SK-N-SH treated with all-trans-retinoic acid at 6 μM for 48 hours (cell line): ENCODE measurements around the gene CDKN1A.

ENCODE experiments used
- ATAC-seq: fragments of 200-7000 bp; cut with Tn5 transposase; 3 replicates; pipeline ENCODE4 v1.9.1; 2020; ENCODE audit warnings: mild to moderate bottlenecking, moderate library complexity
- ARNTL ChIP-seq: fragments of 450-650 bp; formaldehyde crosslinking; IDR thresholded peaks from 2 replicates; pipeline ENCODE4 v1.5.0; 2020; ENCODE audit warnings: low read depth, mild to moderate bottlenecking, moderate library complexity, borderline replicate concordance
- BACH2 ChIP-seq: fragments of 250-450 bp; sonication (Bioruptor Pico); IDR thresholded peaks from 2 replicates; pipeline ENCODE4 v1.9.0; 2021; ENCODE audit warnings: mild to moderate bottlenecking, borderline replicate concordance
- CSDC2 ChIP-seq: fragments of 250-450 bp; sonication (Bioruptor Pico); IDR thresholded peaks from 2 replicates; pipeline ENCODE4 v1.5.0; 2020; ENCODE audit warnings: mild to moderate bottlenecking, moderate library complexity
- ESRRG ChIP-seq: fragments of 250-450 bp; sonication (Bioruptor Pico); IDR thresholded peaks from 2 replicates; pipeline ENCODE4 v1.6.1; 2021; ENCODE audit warnings: mild to moderate bottlenecking
- GLIS3 ChIP-seq: fragments of 250-450 bp; sonication (Bioruptor Pico); IDR thresholded peaks from 2 replicates; pipeline ENCODE4 v1.5.0; 2020; ENCODE audit warnings: mild to moderate bottlenecking, moderate library complexity
- ISL1 ChIP-seq: fragments of 250-450 bp; sonication (Bioruptor Pico); IDR thresholded peaks from 2 replicates; pipeline ENCODE4 v2.1.2; 2022; ENCODE audit warnings: mild to moderate bottlenecking, moderate library complexity
- OSR1 ChIP-seq: fragments of 250-450 bp; sonication (Bioruptor Pico); IDR thresholded peaks from 2 replicates; pipeline ENCODE4 v1.8.0; 2022; ENCODE audit warnings: moderate library complexity, mild to moderate bottlenecking, inconsistent platforms
- PPARA ChIP-seq: fragments of 250-450 bp; sonication (Bioruptor Pico); IDR thresholded peaks from 2 replicates; pipeline ENCODE4 v1.5.0; 2020; ENCODE audit warnings: mild to moderate bottlenecking, borderline replicate concordance
- RARB ChIP-seq: fragments of 250-450 bp; sonication (Bioruptor Pico); IDR thresholded peaks from 2 replicates; pipeline ENCODE4 v1.8.0; 2021; ENCODE audit warnings: mild to moderate bottlenecking, moderate library complexity
- SNAI2 ChIP-seq: fragments of 250-450 bp; sonication (Bioruptor Pico); IDR thresholded peaks from 2 replicates; pipeline ENCODE4 v1.5.0; 2020; ENCODE audit warnings: mild to moderate bottlenecking, moderate library complexity
- TCF4 ChIP-seq: fragments of 250-450 bp; sonication (Bioruptor Pico); IDR thresholded peaks from 2 replicates; pipeline ENCODE4 v1.8.0; 2021; ENCODE audit warnings: mild to moderate bottlenecking, moderate library complexity, borderline replicate concordance
- TOX ChIP-seq: fragments of 250-450 bp; sonication (Bioruptor Pico); IDR thresholded peaks from 2 replicates; pipeline ENCODE4 v1.8.0; 2021; ENCODE audit warnings: mild to moderate bottlenecking, moderate library complexity, borderline replicate concordance
- TSHZ2 ChIP-seq: fragments of 250-450 bp; sonication (Bioruptor Pico); IDR thresholded peaks from 2 replicates; pipeline ENCODE4 v1.5.0; 2020; ENCODE audit warnings: mild to moderate bottlenecking, moderate library complexity
- ZC3H10 ChIP-seq: fragments of 250-450 bp; sonication (Bioruptor Pico); IDR thresholded peaks from 2 replicates; pipeline ENCODE4 v1.5.1; 2021; ENCODE audit warnings: mild to moderate bottlenecking, moderate library complexity
- ZFP3 ChIP-seq: fragments of 250-450 bp; sonication (Bioruptor Pico); IDR thresholded peaks from 2 replicates; pipeline ENCODE4 v1.5.0; 2020; ENCODE audit warnings: mild to moderate bottlenecking, moderate library complexity
- ZFP30 ChIP-seq: fragments of 450-650 bp; formaldehyde crosslinking; IDR thresholded peaks from 2 replicates; pipeline ENCODE4 v1.5.0; 2022; ENCODE audit warnings: mild to moderate bottlenecking, moderate library complexity
- ZNF565 ChIP-seq: fragments of 450-650 bp; formaldehyde crosslinking; conservative IDR thresholded peaks from 2 replicates; pipeline ENCODE4 v1.5.0; 2020; ENCODE audit warnings: low read depth, mild to moderate bottlenecking, moderate library complexity
- ZNF70 ChIP-seq: fragments of 450-650 bp; formaldehyde crosslinking; IDR thresholded peaks from 2 replicates; pipeline ENCODE4 v1.5.0; 2020; ENCODE audit warnings: mild to moderate bottlenecking, moderate library complexity
- ZNF8 ChIP-seq: fragments of 450-650 bp; formaldehyde crosslinking; IDR thresholded peaks from 2 replicates; pipeline ENCODE4 v1.5.0; 2020; ENCODE audit warnings: mild to moderate bottlenecking, moderate library complexity
- TF ChIP-seq, protein P1 (sequence below): fragments of 250-450 bp; sonication (Bioruptor Pico); IDR thresholded peaks from 2 replicates; pipeline ENCODE4 v1.8.0; 2020; ENCODE audit warnings: mild to moderate bottlenecking, moderate library complexity, borderline replicate concordance
- TF ChIP-seq, protein P2 (sequence below): fragments of 250-450 bp; sonication (Bioruptor Pico); IDR thresholded peaks from 2 replicates; pipeline ENCODE4 v1.5.1; 2020; ENCODE audit warnings: low read depth, mild to moderate bottlenecking, moderate library complexity
- TF ChIP-seq, protein P3 (sequence below): fragments of 250-450 bp; sonication (Bioruptor Pico); IDR thresholded peaks from 2 replicates; pipeline ENCODE4 v1.5.1; 2021; ENCODE audit warnings: mild to moderate bottlenecking, moderate library complexity
- TF ChIP-seq, protein P4 (sequence below): fragments of 250-450 bp; sonication (Bioruptor Pico); IDR thresholded peaks from 2 replicates; pipeline ENCODE4 v1.8.0; 2021; ENCODE audit warnings: low read depth, mild to moderate bottlenecking, moderate library complexity, borderline replicate concordance

CDKN1A gene

DNA sequence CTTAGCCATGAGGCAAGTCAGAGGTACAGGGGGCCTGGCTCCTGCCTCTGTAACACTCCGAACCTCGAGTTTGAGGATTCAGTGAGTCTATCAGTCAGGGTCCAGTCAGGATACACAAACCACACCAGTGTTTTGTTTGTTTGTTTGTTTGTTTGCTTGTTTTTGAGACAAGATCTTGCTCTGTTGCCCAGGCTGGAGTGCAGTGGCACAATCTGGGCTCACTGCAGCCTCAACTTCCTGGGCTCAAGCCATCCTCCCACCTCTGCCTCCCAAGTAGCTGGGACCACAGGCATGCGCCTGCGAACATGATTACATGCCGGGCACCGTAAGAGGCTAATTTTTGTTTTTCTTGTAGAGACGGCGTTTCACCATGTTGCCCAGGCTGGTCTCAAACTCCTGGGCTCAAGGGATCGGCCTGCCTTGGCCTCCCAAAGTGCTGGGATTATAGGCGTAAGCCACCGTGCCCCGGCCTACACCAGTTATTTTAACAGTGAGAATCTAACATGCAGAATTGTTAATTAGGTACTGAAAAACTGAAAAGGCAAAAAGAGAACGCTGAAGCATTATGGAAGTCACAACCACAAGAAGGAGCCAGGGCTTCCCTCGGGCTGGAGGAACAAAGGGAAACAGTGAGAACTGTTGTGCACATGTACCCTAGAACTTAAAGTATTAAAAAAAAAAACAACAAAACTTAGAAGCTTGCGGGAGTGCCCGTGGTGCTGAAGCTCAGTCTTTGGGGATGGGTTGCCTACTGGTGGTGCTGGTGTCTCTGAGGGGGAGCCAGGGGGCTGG is 44.0 kb upstream of the CDKN1A start:
- no peak; the same call in 2 of the 3 replicates for ATAC-seq
- TF ChIP-seq TSHZ2 (CRISPR knock-in tag) (no peak), GLIS3 (CRISPR knock-in tag) (no peak), ZFP3 (CRISPR knock-in tag) (no peak), SNAI2 (CRISPR knock-in tag) (no peak), TCF4 (CRISPR knock-in tag) (no peak), ARNTL (no peak), ZNF70 (no peak), PPARA (CRISPR knock-in tag) (no peak), CSDC2 (no peak), TOX (CRISPR knock-in tag) (no peak), RARB (no peak), ISL1 (no peak), ESRRG (no peak), ZFP30 (no peak), OSR1 (CRISPR knock-in tag) (no peak), ZC3H10 (CRISPR knock-in tag) (no peak)
- TF ChIP-seq, protein P1, sequence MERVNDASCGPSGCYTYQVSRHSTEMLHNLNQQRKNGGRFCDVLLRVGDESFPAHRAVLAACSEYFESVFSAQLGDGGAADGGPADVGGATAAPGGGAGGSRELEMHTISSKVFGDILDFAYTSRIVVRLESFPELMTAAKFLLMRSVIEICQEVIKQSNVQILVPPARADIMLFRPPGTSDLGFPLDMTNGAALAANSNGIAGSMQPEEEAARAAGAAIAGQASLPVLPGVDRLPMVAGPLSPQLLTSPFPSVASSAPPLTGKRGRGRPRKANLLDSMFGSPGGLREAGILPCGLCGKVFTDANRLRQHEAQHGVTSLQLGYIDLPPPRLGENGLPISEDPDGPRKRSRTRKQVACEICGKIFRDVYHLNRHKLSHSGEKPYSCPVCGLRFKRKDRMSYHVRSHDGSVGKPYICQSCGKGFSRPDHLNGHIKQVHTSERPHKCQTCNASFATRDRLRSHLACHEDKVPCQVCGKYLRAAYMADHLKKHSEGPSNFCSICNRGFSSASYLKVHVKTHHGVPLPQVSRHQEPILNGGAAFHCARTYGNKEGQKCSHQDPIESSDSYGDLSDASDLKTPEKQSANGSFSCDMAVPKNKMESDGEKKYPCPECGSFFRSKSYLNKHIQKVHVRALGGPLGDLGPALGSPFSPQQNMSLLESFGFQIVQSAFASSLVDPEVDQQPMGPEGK (CRISPR knock-in tag), result no peak
- TF ChIP-seq, protein P2, sequence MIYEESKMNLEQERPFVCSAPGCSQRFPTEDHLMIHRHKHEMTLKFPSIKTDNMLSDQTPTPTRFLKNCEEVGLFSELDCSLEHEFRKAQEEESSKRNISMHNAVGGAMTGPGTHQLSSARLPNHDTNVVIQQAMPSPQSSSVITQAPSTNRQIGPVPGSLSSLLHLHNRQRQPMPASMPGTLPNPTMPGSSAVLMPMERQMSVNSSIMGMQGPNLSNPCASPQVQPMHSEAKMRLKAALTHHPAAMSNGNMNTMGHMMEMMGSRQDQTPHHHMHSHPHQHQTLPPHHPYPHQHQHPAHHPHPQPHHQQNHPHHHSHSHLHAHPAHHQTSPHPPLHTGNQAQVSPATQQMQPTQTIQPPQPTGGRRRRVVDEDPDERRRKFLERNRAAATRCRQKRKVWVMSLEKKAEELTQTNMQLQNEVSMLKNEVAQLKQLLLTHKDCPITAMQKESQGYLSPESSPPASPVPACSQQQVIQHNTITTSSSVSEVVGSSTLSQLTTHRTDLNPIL (CRISPR knock-in tag), result no peak
- TF ChIP-seq, protein P3, sequence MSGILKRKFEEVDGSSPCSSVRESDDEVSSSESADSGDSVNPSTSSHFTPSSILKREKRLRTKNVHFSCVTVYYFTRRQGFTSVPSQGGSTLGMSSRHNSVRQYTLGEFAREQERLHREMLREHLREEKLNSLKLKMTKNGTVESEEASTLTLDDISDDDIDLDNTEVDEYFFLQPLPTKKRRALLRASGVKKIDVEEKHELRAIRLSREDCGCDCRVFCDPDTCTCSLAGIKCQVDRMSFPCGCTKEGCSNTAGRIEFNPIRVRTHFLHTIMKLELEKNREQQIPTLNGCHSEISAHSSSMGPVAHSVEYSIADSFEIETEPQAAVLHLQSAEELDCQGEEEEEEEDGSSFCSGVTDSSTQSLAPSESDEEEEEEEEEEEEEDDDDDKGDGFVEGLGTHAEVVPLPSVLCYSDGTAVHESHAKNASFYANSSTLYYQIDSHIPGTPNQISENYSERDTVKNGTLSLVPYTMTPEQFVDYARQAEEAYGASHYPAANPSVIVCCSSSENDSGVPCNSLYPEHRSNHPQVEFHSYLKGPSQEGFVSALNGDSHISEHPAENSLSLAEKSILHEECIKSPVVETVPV, result no peak

- no peak for TF ChIP-seq CSDC2
- TF ChIP-seq OSR1 (CRISPR knock-in tag), result no peak
- TF ChIP-seq ISL1, result no peak
- TF ChIP-seq PPARA (CRISPR knock-in tag), result no peak
- no peak for TF ChIP-seq RARB
- ATAC-seq, result no peak
Measured at GRCh38 chr6:36636283-36636682, 42.2 kb upstream of the CDKN1A start.

DNA sequence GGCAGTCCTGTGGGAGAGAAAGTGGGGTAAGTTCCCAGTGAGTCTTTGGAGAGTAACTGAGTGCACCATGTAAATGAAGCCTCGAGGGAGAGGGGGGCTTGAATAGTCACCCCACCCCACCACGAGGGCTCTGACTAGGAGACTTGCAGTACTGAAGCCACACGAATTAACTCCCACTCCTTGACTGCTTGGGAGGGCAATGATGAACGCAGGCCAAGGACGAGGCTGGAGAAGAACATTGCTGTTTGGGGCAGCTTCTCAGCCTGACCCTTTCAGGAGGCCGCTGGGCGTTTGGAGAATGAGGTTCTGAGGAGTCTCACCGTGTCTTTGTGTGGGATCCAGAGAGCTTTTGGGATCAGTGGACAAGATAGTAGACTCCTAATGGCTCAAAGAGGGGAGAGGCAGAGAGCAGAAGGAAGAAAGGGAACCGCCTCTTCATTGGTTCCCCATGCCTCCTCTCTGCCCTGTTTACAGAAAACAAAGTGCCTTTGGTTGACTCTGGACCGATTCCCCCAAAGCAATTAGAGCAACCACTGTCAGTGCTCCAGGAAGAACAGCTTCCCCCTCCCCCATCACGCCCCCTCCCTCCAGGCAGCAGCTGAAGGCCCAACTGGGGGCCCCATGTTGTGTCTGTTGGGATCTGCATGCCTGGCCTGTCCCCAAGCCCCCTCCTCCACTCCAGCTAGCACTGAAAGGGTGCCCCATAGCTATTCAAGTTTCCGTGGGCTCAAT is 41.7 kb upstream of the CDKN1A start:
- ATAC-seq, result no peak
- TF ChIP-seq RARB (no peak), GLIS3 (CRISPR knock-in tag) (no peak), BACH2 (CRISPR knock-in tag) (no peak), ZFP3 (CRISPR knock-in tag) (no peak), ZNF565 (no peak), ZNF8 (CRISPR knock-in tag) (no peak), TSHZ2 (CRISPR knock-in tag) (no peak), ESRRG (no peak), PPARA (CRISPR knock-in tag) (no peak), OSR1 (CRISPR knock-in tag) (no peak)
- TF ChIP-seq, protein P1 (CRISPR knock-in tag), result no peak
- TF ChIP-seq, protein P4, sequence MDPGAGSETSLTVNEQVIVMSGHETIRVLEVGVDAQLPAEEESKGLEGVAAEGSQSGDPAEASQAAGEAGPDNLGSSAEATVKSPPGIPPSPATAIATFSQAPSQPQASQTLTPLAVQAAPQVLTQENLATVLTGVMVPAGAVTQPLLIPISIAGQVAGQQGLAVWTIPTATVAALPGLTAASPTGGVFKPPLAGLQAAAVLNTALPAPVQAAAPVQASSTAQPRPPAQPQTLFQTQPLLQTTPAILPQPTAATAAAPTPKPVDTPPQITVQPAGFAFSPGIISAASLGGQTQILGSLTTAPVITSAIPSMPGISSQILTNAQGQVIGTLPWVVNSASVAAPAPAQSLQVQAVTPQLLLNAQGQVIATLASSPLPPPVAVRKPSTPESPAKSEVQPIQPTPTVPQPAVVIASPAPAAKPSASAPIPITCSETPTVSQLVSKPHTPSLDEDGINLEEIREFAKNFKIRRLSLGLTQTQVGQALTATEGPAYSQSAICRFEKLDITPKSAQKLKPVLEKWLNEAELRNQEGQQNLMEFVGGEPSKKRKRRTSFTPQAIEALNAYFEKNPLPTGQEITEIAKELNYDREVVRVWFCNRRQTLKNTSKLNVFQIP (CRISPR knock-in tag), result no peak
